ENCODE measurements around the gene CD19. TPM values are rescaled to one million over a fixed set of nuclear protein-coding genes. Genes with fewer than 3 reads are reported as not detected.

The CD19 gene
- total and polyA plus RNA-seq, 2 of the 8 experiments (the other 6 are each of a cell fraction or from before 2014, with no cell fraction given): 0.57 to 0.65 TPM

GRCh38 chr16:28883221-28883996 lies 48.4 kb upstream of the CD19 start:
- Histone ChIP-seq H2BK5ac (ENCODE audit: low read depth, low read length) (peak overlapping the region; percentile 26; the same call in 1 of the 2 replicates), H3K4ac (replicated peaks; ENCODE audit: insufficient read length, low read depth, low read length) (peak overlapping the region; percentile 49), H4K8ac (ENCODE audit: extremely low read depth, insufficient read depth, low read length) (no peak overlapping the region; the same call in 1 of the 2 replicates), H2AFZ (ENCODE audit: low read length) (no peak overlapping the region), H3K23ac (ENCODE audit: insufficient read length) (no peak overlapping the region), H3K9ac (replicated peaks in 1 of 4; ENCODE audit: extremely low read depth in 1 of 4, low read depth in 3 of 4, low read length in 3 of 4) (no peak overlapping the region; a peak in 1 of 7 replicates), H3K27ac (ENCODE audit: low read depth, low read length) (no peak overlapping the region), H2BK120ac (replicated peaks; ENCODE audit: low read depth, low read length) (no peak overlapping the region), H4K5ac (ENCODE audit: insufficient read length, low read depth, low read length) (no peak overlapping the region), H3K4me1 (replicated peaks in 1 of 4; ENCODE audit: control insufficient read depth in 3 of 4, insufficient read depth in 4 of 4, low read length in 3 of 4) (peaks cover 0 to 24% (median 20%) of the 10 kb centered on the region in 4 experiments; a peak in 6 of 7 replicates), H3K56ac (replicated peaks; ENCODE audit: insufficient read length, low read depth, low read length) (no peak overlapping the region), H3K14ac (ENCODE audit: insufficient read length) (no peak overlapping the region), H3K4me3 (ENCODE audit: extremely low read depth in 1 of 4, insufficient read depth in 2 of 4, low read depth in 3 of 4, low read length in 4 of 4) (no peak overlapping the region), H3K79me1 (ENCODE audit: low read depth, low read length) (no peaks in the 10 kb centered on the region; the same call in none of the 2 replicates), H3K27me3 (replicated peaks in 1 of 4; ENCODE audit: control insufficient read depth in 3 of 4, extremely low read depth in 1 of 4, insufficient read depth in 3 of 4, low read length in 3 of 4) (peaks cover 0 to 8% (median 7%) of the 10 kb centered on the region in 4 experiments; a peak in 2 of 7 replicates), H2BK15ac (ENCODE audit: low read length) (peak overlapping the region; percentile 46; the same call in 1 of the 2 replicates), H3K36me3 (ENCODE audit: control insufficient read depth in 2 of 4, insufficient read depth in 4 of 4, low read length in 3 of 4) (no peaks in the 10 kb centered on the region), H3K4me2 (ENCODE audit: insufficient read depth in 1 of 2, low read depth in 2 of 2, low read length in 2 of 2) (peak overlapping the region; percentile 4 to 45; a peak in 3 of 4 replicates), H2AK5ac (ENCODE audit: low read depth, low read length) (peak overlapping the region; percentile 72; the same call in 1 of the 2 replicates), H3K23me2 (ENCODE audit: low read depth, low read length) (peaks cover 13% of the 10 kb centered on the region), H4K91ac (replicated peaks; ENCODE audit: insufficient read length, low read length) (peak overlapping the region; percentile 25), H3K18ac (ENCODE audit: extremely low read depth, low read length) (peak overlapping the region; percentile 38; the same call in 1 of the 2 replicates), H2BK12ac (ENCODE audit: low read depth, low read length) (peak overlapping the region; percentile 62; the same call in 1 of the 2 replicates), H3K9me3 (ENCODE audit: insufficient read depth in 2 of 2, low read depth in 1 of 2, low read length in 1 of 2) (no peaks in the 10 kb centered on the region), H2BK20ac (ENCODE audit: low read length) (no peak overlapping the region; the same call in 1 of the 2 replicates), H4K20me1 (replicated peaks in 1 of 2; ENCODE audit: control insufficient read depth in 1 of 2, insufficient read depth in 2 of 2, low read length in 2 of 2) (no peaks in the 10 kb centered on the region), H3K79me2 (ENCODE audit: control insufficient read depth in 1 of 2, insufficient read depth in 2 of 2, low read length in 2 of 2) (no peaks in the 10 kb centered on the region)
- ChIA-PET POLR2A (ENCODE audit: partially characterized antibody) (interaction anchor here (0.6 to 2.2 kb wide), 15 partner anchors 8 to 90 kb away, joined by 3 to 12 read pairs (median 3); partner anchors contain the start of genes ATXN2L, SH2B1 and TUFM), CTCF (ENCODE audit: partially characterized antibody) (interaction anchor here (0.8 to 5.3 kb wide), 6 partner anchors 9 to 89 kb away, joined by 3 to 32 read pairs (median 6); no protein-coding TSS in a partner anchor)
- FAIRE-seq: no peak
- 70% methylated on average over 22 of the region's 25 CpGs; no CpG with 5 or more reads in 1 of the 2 experiments for WGBS, 2 experiments (ENCODE audit: extremely low coverage in 1 of 2, insufficient coverage in 1 of 2, insufficient read length in 1 of 2, insufficient replicate concordance in 2 of 2, low coverage in 1 of 2, low lambda C conversion rate in 2 of 2, missing lambda C conversion rate in 1 of 2)
- no peak for DNase-seq (ENCODE audit: low read depth in 1 of 2, low spot score in 2 of 2)
- TF ChIP-seq ATF2 (IDR thresholded peaks at IDR 0.05; ENCODE audit: low read length) (no peak), YY1 (IDR thresholded peaks at IDR 0.05; ENCODE audit: low read depth, low read length) (no peak), TBP (IDR thresholded peaks at IDR 0.05; ENCODE audit: low read depth, low read length) (no peak), CTBP2 (IDR thresholded peaks at IDR 0.05; ENCODE audit: borderline replicate concordance, insufficient read depth, insufficient read length, low read length) (no peak), ZNF274 (IDR thresholded peaks at IDR 0.05; ENCODE audit: borderline replicate concordance, extremely low read depth, low read length) (no peak), MAFK (IDR thresholded peaks at IDR 0.05; ENCODE audit: low read depth, low read length) (no peak), E2F6 (IDR thresholded peaks at IDR 0.05) (no peak), KDM4A (IDR thresholded peaks at IDR 0.05; ENCODE audit: low read depth, low read length, severe bottlenecking) (no peak)

Measured in H1 (cell line).